GM12875 (cell line): Measurements from ENCODE around the gene VWA8.
"Not testable (repeated sequence)": the region's sequence is repeated elsewhere in the genome, so short reads cannot be mapped to it uniquely, and the experiment has no call there.

Experiments used
- H3K4me3 ChIP-seq: one replicate; pipeline ENCODE4 v1.5.1; 2011; ENCODE audit warnings: low read depth, low read length, control low read depth
- TF ChIP-seq, protein P1 (sequence below): IDR thresholded peaks from 2 replicates; pipeline ENCODE4 v1.5.1; 2011; ENCODE audit warnings: low read depth, mild to moderate bottlenecking, control low read depth, inconsistent platforms, low read length, moderate library complexity, borderline replicate concordance; ENCODE audit not compliant: insufficient read depth

The VWA8 gene

DNA sequence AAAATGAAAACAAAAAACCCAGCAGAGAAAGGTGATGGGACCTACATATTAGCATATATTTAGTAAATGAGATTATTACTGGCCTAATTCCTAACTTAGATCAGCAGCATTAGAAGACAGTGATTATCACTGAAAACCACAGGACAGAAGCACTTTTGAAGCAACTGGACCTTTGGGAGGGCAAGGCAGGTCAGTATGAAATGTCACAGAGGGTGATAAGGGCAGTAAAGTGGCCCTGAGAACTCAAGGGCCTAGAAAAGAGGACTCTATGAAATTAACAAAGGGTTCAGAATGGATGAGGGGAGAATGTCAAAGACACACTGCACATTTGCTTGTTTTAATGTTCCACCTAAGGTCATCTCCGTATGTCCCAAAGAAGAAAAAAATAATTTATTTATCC, 148.7 kb downstream of the VWA8 start:
- H3K4me3 ChIP-seq, result no peak overlapping the region
- TF ChIP-seq, protein P1, sequence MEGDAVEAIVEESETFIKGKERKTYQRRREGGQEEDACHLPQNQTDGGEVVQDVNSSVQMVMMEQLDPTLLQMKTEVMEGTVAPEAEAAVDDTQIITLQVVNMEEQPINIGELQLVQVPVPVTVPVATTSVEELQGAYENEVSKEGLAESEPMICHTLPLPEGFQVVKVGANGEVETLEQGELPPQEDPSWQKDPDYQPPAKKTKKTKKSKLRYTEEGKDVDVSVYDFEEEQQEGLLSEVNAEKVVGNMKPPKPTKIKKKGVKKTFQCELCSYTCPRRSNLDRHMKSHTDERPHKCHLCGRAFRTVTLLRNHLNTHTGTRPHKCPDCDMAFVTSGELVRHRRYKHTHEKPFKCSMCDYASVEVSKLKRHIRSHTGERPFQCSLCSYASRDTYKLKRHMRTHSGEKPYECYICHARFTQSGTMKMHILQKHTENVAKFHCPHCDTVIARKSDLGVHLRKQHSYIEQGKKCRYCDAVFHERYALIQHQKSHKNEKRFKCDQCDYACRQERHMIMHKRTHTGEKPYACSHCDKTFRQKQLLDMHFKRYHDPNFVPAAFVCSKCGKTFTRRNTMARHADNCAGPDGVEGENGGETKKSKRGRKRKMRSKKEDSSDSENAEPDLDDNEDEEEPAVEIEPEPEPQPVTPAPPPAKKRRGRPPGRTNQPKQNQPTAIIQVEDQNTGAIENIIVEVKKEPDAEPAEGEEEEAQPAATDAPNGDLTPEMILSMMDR, result no peak

DNA sequence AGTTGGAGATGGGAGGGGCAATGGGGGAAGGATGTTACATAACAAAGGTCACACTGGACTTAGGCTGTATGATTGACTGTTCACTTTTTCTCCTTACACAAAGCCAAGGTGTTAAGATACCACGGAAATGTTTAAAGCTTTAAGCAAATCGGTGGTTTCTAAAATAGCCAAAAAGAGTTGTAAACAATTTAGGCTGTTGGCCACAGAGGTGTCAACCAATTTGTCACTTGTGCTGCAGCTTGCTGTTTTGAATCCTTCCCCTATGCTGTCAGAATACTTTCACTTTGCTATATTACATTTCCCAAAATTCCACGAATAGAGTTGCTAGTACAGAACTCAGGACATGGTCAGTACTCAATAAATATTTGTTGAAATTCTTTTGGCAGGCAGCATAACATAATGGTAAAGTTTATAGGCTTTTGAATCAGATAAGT, 149.3 kb downstream of the VWA8 start:
- H3K4me3 ChIP-seq, result no peak overlapping the region

DNA sequence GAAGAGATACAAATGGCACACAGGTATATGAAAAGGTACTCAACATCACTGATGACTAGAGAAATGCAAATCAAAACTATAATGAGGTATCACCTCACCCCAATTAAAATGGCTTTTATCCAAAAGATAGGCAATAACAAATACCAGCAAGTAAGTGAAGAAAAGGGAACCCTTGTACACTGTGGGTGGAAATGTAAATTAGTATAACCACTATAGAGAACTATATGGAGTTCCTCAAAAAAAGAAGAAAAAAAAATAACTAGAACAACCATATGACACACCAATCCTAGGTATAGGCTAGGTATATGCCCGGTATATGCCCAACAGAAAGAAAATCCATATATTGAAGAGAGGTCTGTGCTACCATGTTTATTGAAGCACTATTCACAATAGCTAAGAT, 150.9 kb downstream of the VWA8 start:
- TF ChIP-seq, protein P1, result no peak
- H3K4me3 ChIP-seq, result no peak overlapping the region

More for the DNA sequence above, 149.3 kb downstream of the VWA8 start:
- TF ChIP-seq, protein P1, result no peak

DNA sequence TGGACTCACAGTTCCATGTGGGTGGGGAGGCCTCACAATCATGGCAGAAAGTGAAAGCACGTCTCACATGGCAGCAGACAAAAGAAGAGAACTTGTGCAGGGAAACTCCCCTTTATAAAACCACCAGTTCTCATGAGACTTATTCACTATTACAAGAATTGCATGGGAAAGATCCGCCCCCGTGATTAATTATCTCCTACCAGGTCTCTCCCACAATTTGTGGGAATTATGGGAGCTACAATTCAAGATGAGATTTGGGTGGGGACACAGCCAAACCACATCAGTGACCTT, 157.5 kb downstream of the VWA8 start:
- H3K4me3 ChIP-seq, result not testable (repeated sequence)

DNA sequence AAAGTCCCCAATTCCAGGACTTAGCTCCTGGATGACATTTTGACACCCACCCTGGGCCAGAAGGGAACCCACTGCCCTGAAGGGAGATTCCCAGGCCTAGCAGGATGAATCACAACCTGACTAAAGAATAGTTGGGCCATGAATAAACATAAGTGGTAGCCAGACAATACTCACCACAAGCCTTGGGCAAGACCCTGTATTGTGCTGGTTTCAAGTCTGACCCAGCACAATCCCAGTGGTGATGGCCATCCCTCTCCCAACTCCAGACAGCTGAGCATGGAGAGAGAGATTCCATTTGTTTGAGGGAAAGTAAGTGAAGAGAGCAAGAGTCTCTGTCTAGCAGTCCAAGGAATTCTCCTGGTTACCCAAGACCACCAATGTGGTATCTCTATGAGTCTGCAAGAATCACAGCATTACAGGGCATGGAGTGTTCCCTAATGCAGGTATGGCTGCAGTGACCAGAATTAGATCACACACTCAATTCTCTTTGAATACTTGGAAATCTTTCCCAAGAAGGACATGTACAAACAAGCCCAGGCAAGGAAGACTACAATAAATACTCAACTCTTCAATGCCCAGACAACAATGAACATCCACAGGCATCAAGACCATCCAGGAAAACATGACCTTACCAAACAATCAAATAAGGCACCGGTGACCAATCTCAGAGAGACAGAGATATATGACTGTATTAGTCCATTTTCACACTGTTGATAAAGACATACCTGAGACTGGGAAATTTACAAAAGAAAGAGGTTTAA, 158.0 kb downstream of the VWA8 start:
- TF ChIP-seq, protein P1, result no peak
- no peak overlapping the region for H3K4me3 ChIP-seq

DNA sequence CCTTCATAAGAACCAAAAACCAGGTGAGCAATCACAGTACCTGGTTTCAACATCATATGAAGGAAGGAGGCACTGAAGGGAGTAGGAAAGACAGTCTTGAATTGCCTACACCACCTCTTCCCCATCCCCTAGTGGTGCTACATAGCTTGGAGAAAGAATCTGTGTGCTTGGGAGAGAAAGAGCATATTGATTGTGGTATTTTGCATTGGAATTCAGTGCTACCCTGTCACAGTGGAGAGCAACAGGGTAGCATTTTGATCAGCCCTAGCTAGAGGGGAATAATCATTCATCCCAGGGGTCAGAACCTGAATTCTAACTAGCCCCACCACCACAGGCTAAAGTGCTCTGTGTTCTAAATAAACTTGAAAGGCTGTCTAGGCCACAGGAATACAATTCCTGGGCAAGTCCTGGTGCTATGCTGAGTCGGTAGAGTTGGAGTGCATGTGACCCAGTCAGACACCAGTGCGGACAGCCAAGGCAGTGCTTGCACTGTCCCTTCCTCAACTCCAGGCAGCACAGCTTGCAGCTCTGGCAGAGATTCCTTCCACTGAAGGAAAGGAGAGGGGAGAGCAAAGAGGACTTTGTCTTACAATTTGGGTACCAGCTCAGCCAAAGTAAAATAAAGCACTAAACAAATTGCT, 158.7 kb downstream of the VWA8 start:
- TF ChIP-seq, protein P1, result no peak
- no peak overlapping the region for H3K4me3 ChIP-seq

DNA sequence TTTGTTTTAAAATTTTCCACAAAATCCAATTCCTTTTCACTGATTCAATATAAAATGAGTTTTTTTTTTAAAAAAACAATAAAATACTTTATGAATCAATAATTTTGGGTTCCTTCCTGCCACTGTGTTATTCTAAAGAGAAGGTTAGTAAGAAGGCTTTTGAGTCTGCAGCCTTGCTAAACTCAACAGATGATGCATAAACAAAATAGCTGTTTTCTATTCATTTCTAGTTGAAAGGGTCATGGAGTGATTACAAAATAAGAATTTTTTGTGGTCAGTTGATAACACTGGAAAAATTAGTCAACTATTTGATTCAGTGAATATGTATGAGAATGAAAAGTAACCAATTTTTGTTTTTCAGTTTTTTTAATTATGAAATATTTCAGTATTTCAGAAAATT, 169.9 kb downstream of the VWA8 start:
- no peak overlapping the region for H3K4me3 ChIP-seq
- TF ChIP-seq, protein P1, result no peak
